MM.1S (cell line): ENCODE measurements around the gene GRIK4.

Source experiments
- DNase-seq: peaks from one replicate; pipeline ENCODE4 v3.0.0-alpha.2; 2015
- H2AFZ ChIP-seq: fragments of 300-600 bp; sonication (generic); 2 replicates; pipeline ENCODE4 v1.6.0; 2016; ENCODE audit warnings: antibody characterized with exemption, low read length
- H3F3A ChIP-seq: fragments of 300-600 bp; sonication (generic); 2 replicates; pipeline ENCODE4 v1.6.1; 2016; ENCODE audit warnings: mild to moderate bottlenecking, antibody characterized with exemption, low read length, moderate library complexity, mixed read lengths; ENCODE audit not compliant: insufficient read depth
- H3K27ac ChIP-seq: fragments of 300-600 bp; sonication (generic); 2 replicates; pipeline ENCODE4 v1.5.1; 2016; ENCODE audit warnings: mild to moderate bottlenecking, low read length
- H3K27me3 ChIP-seq: fragments of 300-600 bp; sonication (generic); replicated peaks from 2 replicates; pipeline ENCODE4 v1.6.0; 2016; ENCODE audit warnings: low read length; ENCODE audit not compliant: insufficient read depth
- H3K36me3 ChIP-seq: fragments of 300-600 bp; sonication (generic); replicated peaks from 2 replicates; pipeline ENCODE4 v1.6.1; 2016; ENCODE audit warnings: mild to moderate bottlenecking, low read length, mixed read lengths; ENCODE audit not compliant: insufficient read depth
- H3K4me1 ChIP-seq: fragments of 300-600 bp; sonication (generic); 2 replicates; pipeline ENCODE4 v1.6.1; 2016; ENCODE audit warnings: low read length, mixed read lengths
- H3K4me2 ChIP-seq: fragments of 300-600 bp; sonication (generic); 2 replicates; pipeline ENCODE4 v1.6.0; 2016; ENCODE audit warnings: low read depth, low read length
- H3K4me3 ChIP-seq: fragments of 300-600 bp; sonication (generic); 2 replicates; pipeline ENCODE4 v1.5.1; 2016; ENCODE audit warnings: low read length, mixed read lengths
- H3K79me2 ChIP-seq: fragments of 300-600 bp; sonication (generic); 2 replicates; pipeline ENCODE4 v1.6.1; 2016; ENCODE audit warnings: mixed run types, low read length, mixed read lengths
- H3K9ac ChIP-seq: fragments of 300-600 bp; sonication (generic); 2 replicates; pipeline ENCODE4 v1.6.1; 2016; ENCODE audit warnings: low read length, mixed read lengths
- H3K9me2 ChIP-seq: fragments of 300-600 bp; sonication (generic); replicated peaks from 2 replicates; pipeline ENCODE4 v1.6.1; 2016; ENCODE audit warnings: mild to moderate bottlenecking, low read length, mixed read lengths; ENCODE audit not compliant: insufficient read depth
- H3K9me3 ChIP-seq: fragments of 300-600 bp; sonication (generic); replicated peaks from 2 replicates; pipeline ENCODE4 v1.6.1; 2016; ENCODE audit warnings: mild to moderate bottlenecking, low read length, mixed read lengths; ENCODE audit not compliant: insufficient read depth
- H4K20me1 ChIP-seq: fragments of 300-600 bp; sonication (generic); 2 replicates; pipeline ENCODE4 v1.6.1; 2016; ENCODE audit warnings: mild to moderate bottlenecking, low read length, moderate library complexity, mixed read lengths; ENCODE audit not compliant: insufficient read depth
- CTCF ChIP-seq: fragments of 300-600 bp; sonication (generic); IDR thresholded peaks from 2 replicates; pipeline ENCODE4 v1.5.1; 2016; ENCODE audit warnings: antibody characterized with exemption, low read length, mixed read lengths
- EZH2 ChIP-seq: fragments of 300-600 bp; sonication (generic); optimal IDR thresholded peaks from 2 replicates; pipeline ENCODE3; 2017; ENCODE audit warnings: low read depth, mild to moderate bottlenecking, antibody characterized with exemption, low read length, mixed read lengths
- EZH2phosphoT487 ChIP-seq: fragments of 300-600 bp; sonication (generic); IDR thresholded peaks from 2 replicates; pipeline ENCODE4 v1.6.1; 2018; ENCODE audit warnings: antibody characterized with exemption, low read length

The GRIK4 gene

GRCh38 chr11:120643284-120643683, 131.7 kb downstream of the GRIK4 start:
- H3K4me3 ChIP-seq: no peak overlapping the region

GRCh38 chr11:120645639-120646038, 134.1 kb downstream of the GRIK4 start:
- H3K4me2 ChIP-seq: no peak overlapping the region
- H3K27ac ChIP-seq: no peak overlapping the region
- no peak overlapping the region for H3K9ac ChIP-seq
- no peaks in the 10 kb centered on the region for H3K9me3 ChIP-seq
- H4K20me1 ChIP-seq: no peaks in the 10 kb centered on the region
- H2AFZ ChIP-seq: no peak overlapping the region
- H3K4me3 ChIP-seq: no peak overlapping the region
- no peaks in the 10 kb centered on the region for H3K9me2 ChIP-seq
- no peak for DNase-seq
- H3K27me3 ChIP-seq: no peaks in the 10 kb centered on the region
- TF ChIP-seq EZH2phosphoT487 (no peak), CTCF (no peak), EZH2 (no peak)
- no peaks in the 10 kb centered on the region for H3K79me2 ChIP-seq
- no peaks in the 10 kb centered on the region for H3F3A ChIP-seq
- no peaks in the 10 kb centered on the region for H3K4me1 ChIP-seq
- no peaks in the 10 kb centered on the region for H3K36me3 ChIP-seq

More at GRCh38 chr11:120643284-120643683, 131.7 kb downstream of the GRIK4 start:
- Histone ChIP-seq H2AFZ (no peak overlapping the region), H3K27ac (no peak overlapping the region), H3K36me3 (no peaks in the 10 kb centered on the region), H4K20me1 (no peaks in the 10 kb centered on the region), H3K4me1 (no peaks in the 10 kb centered on the region), H3K79me2 (no peaks in the 10 kb centered on the region), H3F3A (no peaks in the 10 kb centered on the region), H3K9me3 (no peaks in the 10 kb centered on the region), H3K9me2 (no peaks in the 10 kb centered on the region), H3K27me3 (no peaks in the 10 kb centered on the region), H3K4me2 (no peak overlapping the region), H3K9ac (no peak overlapping the region)
- TF ChIP-seq EZH2 (no peak), CTCF (no peak), EZH2phosphoT487 (no peak)
- DNase-seq: no peak

GRCh38 chr11:120646206-120646605, 134.7 kb downstream of the GRIK4 start:
- H3K27ac ChIP-seq: no peak overlapping the region
- no peaks in the 10 kb centered on the region for H3K27me3 ChIP-seq
- H2AFZ ChIP-seq: no peak overlapping the region
- no peak for TF ChIP-seq CTCF
- no peak overlapping the region for H3K4me3 ChIP-seq
- H4K20me1 ChIP-seq: no peaks in the 10 kb centered on the region
- H3K9ac ChIP-seq: no peak overlapping the region
- H3K4me1 ChIP-seq: no peaks in the 10 kb centered on the region
- no peaks in the 10 kb centered on the region for H3K79me2 ChIP-seq
- no peaks in the 10 kb centered on the region for H3F3A ChIP-seq
- DNase-seq: no peak
- no peaks in the 10 kb centered on the region for H3K36me3 ChIP-seq
- no peaks in the 10 kb centered on the region for H3K9me2 ChIP-seq
- H3K4me2 ChIP-seq: no peak overlapping the region
- H3K9me3 ChIP-seq: no peaks in the 10 kb centered on the region
